Activated CD4-positive, alpha-beta T cell treated with anti-CD3 and anti-CD28 coated beads for 4 hours (primary cell): ENCODE measurements around the gene DPP8.
"Not testable (repeated sequence)": the region's sequence is repeated elsewhere in the genome, so short reads cannot be mapped to it uniquely, and the experiment has no call there.

ENCODE experiments used
- DNase-seq, 2 donors: peaks; one replicate each; pipeline ENCODE4 v3.0.0-alpha.2; 2020

The DPP8 gene

GRCh38 chr15:65521350-65521749, 3.9 kb upstream of the DPP8 start:
- DNase-seq = no peak

- DNase-seq = no peak
Measured at GRCh38 chr15:65518633-65519285, 1.3 kb upstream of the DPP8 start.

GRCh38 chr15:65517866-65518207, 348 bp upstream of the DPP8 start:
- no peak for DNase-seq

- DNase-seq = no peak
Measured at GRCh38 chr15:65512807-65513416, 4.6 kb downstream of the DPP8 start.

GRCh38 chr15:65512189-65512588, 5.3 kb downstream of the DPP8 start:
- no peak for DNase-seq

- no peak for DNase-seq
Measured at GRCh38 chr15:65509321-65509720, 8.2 kb downstream of the DPP8 start.

- no peak for DNase-seq
Measured at GRCh38 chr15:65494076-65494475, 23.4 kb downstream of the DPP8 start.

GRCh38 chr15:65484876-65485275, 32.6 kb downstream of the DPP8 start:
- no peak for DNase-seq

GRCh38 chr15:65476903-65477302, 40.6 kb downstream of the DPP8 start:
- DNase-seq = no peak

GRCh38 chr15:65470866-65471265, 46.6 kb downstream of the DPP8 start:
- no peak for DNase-seq

GRCh38 chr15:65468229-65468909, 49.1 kb downstream of the DPP8 start:
- DNase-seq = no peak

- no peak for DNase-seq
Measured at GRCh38 chr15:65466901-65467300, 50.6 kb downstream of the DPP8 start.

- not testable (repeated sequence) for DNase-seq
Measured at GRCh38 chr15:65463096-65463495, 54.4 kb downstream of the DPP8 start.

- peak; percentile 3 to 19 for DNase-seq
Measured at GRCh38 chr15:65460741-65461347, 56.6 kb downstream of the DPP8 start.

- not testable (repeated sequence) for DNase-seq
Measured at GRCh38 chr15:65455256-65455655, 62.2 kb downstream of the DPP8 start.

GRCh38 chr15:65451989-65452388, 65.5 kb downstream of the DPP8 start:
- DNase-seq = no peak

GRCh38 chr15:65450556-65450955, 66.9 kb downstream of the DPP8 start:
- DNase-seq = no peak

GRCh38 chr15:65447145-65447544, 70.3 kb downstream of the DPP8 start:
- no peak for DNase-seq

- DNase-seq = no peak
Measured at GRCh38 chr15:65434201-65434600, 83.3 kb downstream of the DPP8 start.

- DNase-seq = no peak
Measured at GRCh38 chr15:65431731-65432130, 85.8 kb downstream of the DPP8 start.

GRCh38 chr15:65426216-65426853, 91.2 kb downstream of the DPP8 start:
- no peak for DNase-seq

- no peak for DNase-seq
Measured at GRCh38 chr15:65424683-65425082, 92.8 kb downstream of the DPP8 start.

- no peak for DNase-seq
Measured at GRCh38 chr15:65423976-65424679, 93.4 kb downstream of the DPP8 start.
